Measurements from ENCODE around the gene MED26. TPM values are rescaled to one million over a fixed set of nuclear protein-coding genes. Genes with fewer than 3 reads are reported as not detected.

Gene MED26
- total RNA-seq, 1 donor from 2014 or later, result 15.0 TPM

DNA sequence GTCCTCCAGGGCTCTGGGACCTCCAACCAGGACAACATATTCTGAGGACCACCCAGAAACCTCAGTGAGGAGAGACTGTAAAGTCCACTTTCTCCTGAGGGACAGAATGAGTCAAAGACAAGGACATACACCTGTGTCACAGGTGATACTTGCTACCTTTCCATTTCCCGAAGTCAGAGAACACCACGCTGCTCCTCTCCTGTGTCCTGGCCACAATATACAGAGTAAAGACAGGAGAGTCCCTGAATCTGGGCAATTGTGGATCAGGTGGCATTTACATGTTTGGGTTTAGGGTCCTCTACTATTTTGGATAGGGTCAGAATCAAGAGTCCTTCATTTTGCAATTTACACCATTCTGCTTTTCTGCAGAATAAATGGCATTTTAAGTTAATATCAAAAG is 4.9 kb downstream of the MED26 start:
- peaks cover 96% of the 10 kb centered on the region for H4K20me1 ChIP-seq (ENCODE audit: insufficient read depth, low read length)
- no peak overlapping the region for H3K9ac ChIP-seq (ENCODE audit: low read length)
- H2AFZ ChIP-seq (ENCODE audit: low read depth, low read length), result no peak overlapping the region
- peaks cover 9% of the 10 kb centered on the region for H3K4me1 ChIP-seq (ENCODE audit: insufficient read depth, low read length)
- no peak overlapping the region for H3K4me3 Mint-ChIP-seq (ENCODE audit: unreplicated experiment)
- H3K4me1 Mint-ChIP-seq (ENCODE audit: low read depth, unreplicated experiment), result peaks cover 15% of the 10 kb centered on the region
- TF ChIP-seq, protein P1, sequence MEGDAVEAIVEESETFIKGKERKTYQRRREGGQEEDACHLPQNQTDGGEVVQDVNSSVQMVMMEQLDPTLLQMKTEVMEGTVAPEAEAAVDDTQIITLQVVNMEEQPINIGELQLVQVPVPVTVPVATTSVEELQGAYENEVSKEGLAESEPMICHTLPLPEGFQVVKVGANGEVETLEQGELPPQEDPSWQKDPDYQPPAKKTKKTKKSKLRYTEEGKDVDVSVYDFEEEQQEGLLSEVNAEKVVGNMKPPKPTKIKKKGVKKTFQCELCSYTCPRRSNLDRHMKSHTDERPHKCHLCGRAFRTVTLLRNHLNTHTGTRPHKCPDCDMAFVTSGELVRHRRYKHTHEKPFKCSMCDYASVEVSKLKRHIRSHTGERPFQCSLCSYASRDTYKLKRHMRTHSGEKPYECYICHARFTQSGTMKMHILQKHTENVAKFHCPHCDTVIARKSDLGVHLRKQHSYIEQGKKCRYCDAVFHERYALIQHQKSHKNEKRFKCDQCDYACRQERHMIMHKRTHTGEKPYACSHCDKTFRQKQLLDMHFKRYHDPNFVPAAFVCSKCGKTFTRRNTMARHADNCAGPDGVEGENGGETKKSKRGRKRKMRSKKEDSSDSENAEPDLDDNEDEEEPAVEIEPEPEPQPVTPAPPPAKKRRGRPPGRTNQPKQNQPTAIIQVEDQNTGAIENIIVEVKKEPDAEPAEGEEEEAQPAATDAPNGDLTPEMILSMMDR (IDR thresholded peaks at IDR 0.05; ENCODE audit: insufficient read depth, low read depth, low read length), result no peak
- no peak for TF ChIP-seq EZH2 (IDR thresholded peaks at IDR 0.05; ENCODE audit: insufficient read depth, low read length)
- no peak overlapping the region for H3K4me3 ChIP-seq (ENCODE audit: insufficient read depth, low read depth, low read length)
- H3K4me2 ChIP-seq (ENCODE audit: low read length), result no peak overlapping the region
- H3K9me3 ChIP-seq (ENCODE audit: insufficient read depth, low read depth, low read length), result no peaks in the 10 kb centered on the region
- peaks cover 5% of the 10 kb centered on the region for H3K36me3 ChIP-seq (ENCODE audit: insufficient read depth, low read length)
- H3K27ac Mint-ChIP-seq (ENCODE audit: unreplicated experiment), result no peak overlapping the region
- peaks cover 97% of the 10 kb centered on the region for H3K79me2 ChIP-seq (ENCODE audit: insufficient read depth, low read length)
- DNase-seq (ENCODE audit: low read depth) (no peak), FAIRE-seq (no peak)
- no peaks in the 10 kb centered on the region for H3K27me3 ChIP-seq (ENCODE audit: insufficient read depth, low read length)
- H3K9me3 Mint-ChIP-seq (ENCODE audit: unreplicated experiment), result no peaks in the 10 kb centered on the region
- no peaks in the 10 kb centered on the region for H3K27me3 Mint-ChIP-seq (ENCODE audit: low read depth, unreplicated experiment)
- no peak overlapping the region for H3K27ac ChIP-seq (ENCODE audit: low read depth, low read length)
- H3K36me3 Mint-ChIP-seq (ENCODE audit: low read depth, unreplicated experiment), result peaks cover 3% of the 10 kb centered on the region

DNA sequence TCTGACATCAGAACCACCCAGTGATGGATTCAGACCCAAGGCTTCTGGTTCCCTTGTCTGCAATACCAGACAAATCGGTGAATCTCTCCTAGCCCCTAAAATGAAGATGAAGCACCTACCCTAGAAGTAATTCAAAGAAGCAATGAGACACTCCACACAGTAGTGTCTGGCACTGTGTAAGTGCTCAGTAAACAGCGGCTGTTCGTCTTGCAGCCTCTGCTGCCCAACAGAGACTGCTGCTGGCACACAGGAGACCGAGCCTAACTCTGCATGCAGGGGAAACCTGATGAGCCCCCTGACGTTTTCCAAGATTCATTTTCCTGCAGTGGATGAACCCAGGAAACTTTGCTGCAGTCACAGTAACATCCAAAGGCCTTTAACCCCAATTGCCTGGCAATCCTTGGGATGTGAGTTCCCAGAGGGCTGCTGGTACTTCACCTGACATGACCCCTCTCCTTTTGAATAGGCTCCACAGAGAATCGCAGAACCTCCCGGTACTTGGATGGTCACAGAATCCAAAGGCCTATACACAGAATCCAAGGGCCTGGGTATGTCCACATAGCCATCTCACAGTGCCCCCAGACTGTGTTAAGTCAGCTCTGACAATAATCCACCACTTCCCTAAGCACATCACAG is 6.7 kb downstream of the MED26 start:
- H2AFZ ChIP-seq (ENCODE audit: low read depth, low read length), result no peak overlapping the region
- Mint-ChIP-seq H3K27me3 (ENCODE audit: low read depth, unreplicated experiment) (no peaks in the 10 kb centered on the region), H3K4me1 (ENCODE audit: low read depth, unreplicated experiment) (peaks cover 20% of the 10 kb centered on the region), H3K36me3 (ENCODE audit: low read depth, unreplicated experiment) (peaks cover 3% of the 10 kb centered on the region), H3K27ac (ENCODE audit: unreplicated experiment) (no peak overlapping the region), H3K9me3 (ENCODE audit: unreplicated experiment) (no peaks in the 10 kb centered on the region), H3K4me3 (ENCODE audit: unreplicated experiment) (no peak overlapping the region)
- no peak overlapping the region for H3K4me3 ChIP-seq (ENCODE audit: insufficient read depth, low read depth, low read length)
- H3K4me1 ChIP-seq (ENCODE audit: insufficient read depth, low read length), result peaks cover 5% of the 10 kb centered on the region
- no peaks in the 10 kb centered on the region for H3K27me3 ChIP-seq (ENCODE audit: insufficient read depth, low read length)
- no peak for DNase-seq (ENCODE audit: low read depth)
- no peak overlapping the region for H3K27ac ChIP-seq (ENCODE audit: low read depth, low read length)
- FAIRE-seq, result no peak
- no peak overlapping the region for H3K9ac ChIP-seq (ENCODE audit: low read length)
- H3K79me2 ChIP-seq (ENCODE audit: insufficient read depth, low read length), result peaks cover 100% of the 10 kb centered on the region
- H3K36me3 ChIP-seq (ENCODE audit: insufficient read depth, low read length), result peaks cover 5% of the 10 kb centered on the region
- H3K9me3 ChIP-seq (ENCODE audit: insufficient read depth, low read depth, low read length), result no peaks in the 10 kb centered on the region
- no peak for TF ChIP-seq EZH2 (IDR thresholded peaks at IDR 0.05; ENCODE audit: insufficient read depth, low read length)
- TF ChIP-seq, protein P1 (IDR thresholded peaks at IDR 0.05; ENCODE audit: insufficient read depth, low read depth, low read length), result no peak
- peaks cover 100% of the 10 kb centered on the region for H4K20me1 ChIP-seq (ENCODE audit: insufficient read depth, low read length)
- no peak overlapping the region for H3K4me2 ChIP-seq (ENCODE audit: low read length)

DNA sequence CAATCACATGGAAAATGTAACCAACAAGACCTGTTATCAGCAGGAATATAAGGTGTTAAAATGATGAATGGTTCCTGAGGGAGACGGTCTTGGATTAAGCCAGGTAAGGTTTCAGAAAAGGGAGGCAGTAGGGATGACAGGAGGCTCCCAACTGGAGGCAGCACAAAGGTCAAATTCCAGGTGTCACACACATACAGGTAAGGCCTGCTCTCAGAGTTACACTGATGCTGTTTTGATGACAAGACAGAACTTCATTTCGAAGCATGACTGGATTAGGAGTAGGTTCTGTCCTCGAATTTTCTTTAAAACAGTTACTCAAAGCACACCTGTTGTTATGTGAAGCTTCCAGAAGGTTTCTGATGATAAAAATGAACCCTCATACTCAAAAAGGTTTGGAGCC is 7.4 kb downstream of the MED26 start:
- H4K20me1 ChIP-seq (ENCODE audit: insufficient read depth, low read length), result peaks cover 100% of the 10 kb centered on the region

More for the DNA sequence above, 7.4 kb downstream of the MED26 start:
- Histone ChIP-seq H3K9me3 (ENCODE audit: insufficient read depth, low read depth, low read length) (no peaks in the 10 kb centered on the region), H3K27me3 (ENCODE audit: insufficient read depth, low read length) (no peaks in the 10 kb centered on the region), H3K4me3 (ENCODE audit: insufficient read depth, low read depth, low read length) (no peak overlapping the region), H3K36me3 (ENCODE audit: insufficient read depth, low read length) (peaks cover 5% of the 10 kb centered on the region), H3K27ac (ENCODE audit: low read depth, low read length) (no peak overlapping the region), H3K4me2 (ENCODE audit: low read length) (no peak overlapping the region), H2AFZ (ENCODE audit: low read depth, low read length) (no peak overlapping the region), H3K4me1 (ENCODE audit: insufficient read depth, low read length) (peaks cover 4% of the 10 kb centered on the region), H3K9ac (ENCODE audit: low read length) (no peak overlapping the region), H3K79me2 (ENCODE audit: insufficient read depth, low read length) (peaks cover 100% of the 10 kb centered on the region)
- FAIRE-seq (no peak), DNase-seq (ENCODE audit: low read depth) (no peak)
- H3K36me3 Mint-ChIP-seq (ENCODE audit: low read depth, unreplicated experiment), result peaks cover 3% of the 10 kb centered on the region
- no peaks in the 10 kb centered on the region for H3K27me3 Mint-ChIP-seq (ENCODE audit: low read depth, unreplicated experiment)
- H3K27ac Mint-ChIP-seq (ENCODE audit: unreplicated experiment), result no peak overlapping the region
- H3K9me3 Mint-ChIP-seq (ENCODE audit: unreplicated experiment), result no peaks in the 10 kb centered on the region
- H3K4me1 Mint-ChIP-seq (ENCODE audit: low read depth, unreplicated experiment), result peaks cover 13% of the 10 kb centered on the region
- TF ChIP-seq EZH2 (IDR thresholded peaks at IDR 0.05; ENCODE audit: insufficient read depth, low read length), result no peak
- TF ChIP-seq, protein P1 (IDR thresholded peaks at IDR 0.05; ENCODE audit: insufficient read depth, low read depth, low read length), result no peak
- H3K4me3 Mint-ChIP-seq (ENCODE audit: unreplicated experiment), result no peak overlapping the region
